ENCODE measurements around the gene FHL2. TPM values are rescaled to one million over a fixed set of nuclear protein-coding genes. Genes with fewer than 3 reads are reported as not detected.
A peak's percentile ranks its signal among the peaks of the same experiment; 100 is the strongest.

The FHL2 gene
- total RNA-seq, 3 donors from 2014 or later: 20.0 to 128 (median 98.2) TPM

DNA sequence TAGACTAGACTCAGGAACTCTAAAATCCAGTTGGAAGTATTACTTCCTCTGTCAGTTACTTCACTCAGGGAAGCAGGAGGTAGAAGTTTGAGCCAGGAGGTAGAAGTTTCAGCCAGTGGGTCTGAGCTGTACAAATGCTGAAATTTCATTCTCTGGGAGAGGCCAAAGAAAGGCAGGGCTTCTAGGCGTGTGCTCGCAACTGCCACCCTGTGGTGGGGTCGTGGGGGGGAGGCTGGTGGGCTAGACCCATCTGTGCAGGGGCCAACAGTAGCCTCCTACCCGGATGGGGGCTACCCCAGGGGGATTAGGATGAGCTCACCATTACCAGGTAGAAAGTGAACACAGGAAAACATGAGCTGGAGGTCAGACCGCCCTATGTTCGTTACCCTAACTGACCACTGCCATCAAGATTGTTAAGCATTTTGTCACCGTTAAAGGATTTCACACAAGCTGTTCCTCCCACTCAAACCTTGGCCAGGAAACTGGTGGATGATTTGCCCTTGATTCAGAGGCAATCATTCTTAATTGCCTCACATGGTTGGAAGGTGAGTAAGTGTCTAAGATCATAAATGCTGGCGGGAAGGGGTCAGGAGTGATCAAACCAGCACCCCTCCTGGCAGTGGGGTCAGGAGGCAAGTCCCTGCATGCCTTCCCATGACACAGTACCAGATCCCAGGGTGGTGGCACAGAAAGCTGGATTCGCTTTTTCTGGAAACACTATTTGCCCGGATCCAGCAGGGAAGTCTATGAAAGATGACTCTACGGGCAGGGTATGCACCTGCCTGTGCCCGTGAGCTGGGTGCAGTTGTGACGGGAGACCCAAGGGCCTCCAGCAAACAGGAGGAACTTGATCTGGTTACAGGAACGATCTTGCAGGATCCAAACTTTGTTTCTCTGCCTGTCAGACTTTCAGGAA lies 5.2 kb upstream of the FHL2 start:
- intact Hi-C loops (cut with DNase I; ENCODE audit: low total_unique reads): no loop called here
- TF ChIP-seq POLR2A (IDR thresholded peaks at IDR 0.05): no peak
- peak in 2 of 3 donors; percentile 22 to 71 for TF ChIP-seq POLR2AphosphoS5 (IDR thresholded peaks at IDR 0.05)
- H3K27ac ChIP-seq: peak overlapping the region; percentile 81 to 90
- H3K4me3 ChIP-seq: peak overlapping the region in 1 of 3 donors; percentile 28
- peaks cover 0 to 1% of the 10 kb centered on the region in 2 donors for H3K4me1 ChIP-seq
- H3K36me3 ChIP-seq: no peaks in the 10 kb centered on the region
- H3K9me3 ChIP-seq: no peaks in the 10 kb centered on the region
- no peaks in the 10 kb centered on the region for H3K27me3 ChIP-seq
- peak in 1 of 2 donors; percentile 76 for DNase-seq (ENCODE audit: low spot score in 2 of 2)

DNA sequence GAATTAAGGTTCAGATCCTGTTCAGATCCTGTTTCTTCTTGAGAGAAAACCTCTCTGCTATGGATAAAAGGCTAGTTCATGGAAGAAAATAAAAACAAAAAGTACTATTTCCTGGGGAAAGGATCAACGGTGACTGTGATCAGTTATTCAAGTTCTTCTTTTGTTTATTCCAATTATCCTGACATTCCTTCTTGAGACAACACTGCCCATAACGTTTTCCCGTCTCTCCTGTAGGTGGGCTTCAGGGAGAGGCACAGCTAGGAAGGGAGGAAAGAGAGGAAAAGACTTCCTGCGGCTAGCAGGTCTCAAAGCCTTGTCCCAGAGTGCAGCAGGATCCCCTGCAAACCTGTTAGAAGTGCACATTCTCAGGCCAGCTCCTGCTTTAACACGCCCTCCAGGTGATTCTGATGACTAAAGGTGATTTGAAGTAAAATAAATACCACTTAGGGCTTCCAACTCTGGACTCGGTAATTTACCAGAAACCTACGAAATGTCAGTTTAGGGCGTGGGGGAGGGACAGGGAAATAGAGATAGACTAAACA lies 4.5 kb upstream of the FHL2 start:
- no peaks in the 10 kb centered on the region for H3K27me3 ChIP-seq
- H3K4me3 ChIP-seq: peak overlapping the region in 1 of 3 donors; percentile 28
- TF ChIP-seq, protein P1, sequence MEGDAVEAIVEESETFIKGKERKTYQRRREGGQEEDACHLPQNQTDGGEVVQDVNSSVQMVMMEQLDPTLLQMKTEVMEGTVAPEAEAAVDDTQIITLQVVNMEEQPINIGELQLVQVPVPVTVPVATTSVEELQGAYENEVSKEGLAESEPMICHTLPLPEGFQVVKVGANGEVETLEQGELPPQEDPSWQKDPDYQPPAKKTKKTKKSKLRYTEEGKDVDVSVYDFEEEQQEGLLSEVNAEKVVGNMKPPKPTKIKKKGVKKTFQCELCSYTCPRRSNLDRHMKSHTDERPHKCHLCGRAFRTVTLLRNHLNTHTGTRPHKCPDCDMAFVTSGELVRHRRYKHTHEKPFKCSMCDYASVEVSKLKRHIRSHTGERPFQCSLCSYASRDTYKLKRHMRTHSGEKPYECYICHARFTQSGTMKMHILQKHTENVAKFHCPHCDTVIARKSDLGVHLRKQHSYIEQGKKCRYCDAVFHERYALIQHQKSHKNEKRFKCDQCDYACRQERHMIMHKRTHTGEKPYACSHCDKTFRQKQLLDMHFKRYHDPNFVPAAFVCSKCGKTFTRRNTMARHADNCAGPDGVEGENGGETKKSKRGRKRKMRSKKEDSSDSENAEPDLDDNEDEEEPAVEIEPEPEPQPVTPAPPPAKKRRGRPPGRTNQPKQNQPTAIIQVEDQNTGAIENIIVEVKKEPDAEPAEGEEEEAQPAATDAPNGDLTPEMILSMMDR (IDR thresholded peaks at IDR 0.05): no peak
- TF ChIP-seq POLR2AphosphoS5 (IDR thresholded peaks at IDR 0.05) (no peak), POLR2A (IDR thresholded peaks at IDR 0.05) (no peak)
- H3K9me3 ChIP-seq: no peaks in the 10 kb centered on the region
- H3K27ac ChIP-seq: peak overlapping the region; percentile 81 to 90
- H3K36me3 ChIP-seq: no peaks in the 10 kb centered on the region
- no peaks in the 10 kb centered on the region for H3K4me1 ChIP-seq
- DNase-seq (ENCODE audit: low spot score in 2 of 2): no peak
- intact Hi-C loops (cut with DNase I; ENCODE audit: low total_unique reads): no loop called here

DNA sequence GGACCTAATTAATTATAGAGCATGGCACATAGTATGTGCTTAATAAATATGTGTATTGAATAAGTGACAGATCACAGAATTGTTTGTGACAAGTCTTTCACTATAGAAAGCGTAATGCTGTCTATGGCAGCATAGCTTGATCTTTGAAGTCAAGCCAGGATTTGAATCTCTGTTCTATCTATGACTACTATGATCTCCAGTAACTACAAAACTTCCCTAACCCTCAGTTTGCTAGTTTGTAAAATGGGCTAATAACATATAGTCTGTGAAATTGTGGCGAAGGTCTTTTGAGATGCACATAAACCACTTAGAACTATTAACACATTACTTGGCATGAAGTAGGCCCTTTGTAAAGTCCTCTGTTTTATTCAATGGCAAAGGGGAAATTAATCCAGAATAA lies 4.0 kb upstream of the FHL2 start:
- Histone ChIP-seq H3K36me3 (no peaks in the 10 kb centered on the region), H3K4me1 (no peaks in the 10 kb centered on the region), H3K27me3 (no peaks in the 10 kb centered on the region), H3K27ac (peak overlapping the region; percentile 81 to 90), H3K4me3 (no peak overlapping the region), H3K9me3 (no peaks in the 10 kb centered on the region)
- TF ChIP-seq, protein P1 (IDR thresholded peaks at IDR 0.05): no peak
- TF ChIP-seq POLR2AphosphoS5 (IDR thresholded peaks at IDR 0.05): no peak
- no peak for TF ChIP-seq POLR2A (IDR thresholded peaks at IDR 0.05)
- intact Hi-C loops (cut with DNase I; ENCODE audit: low total_unique reads): no loop called here
- DNase-seq (ENCODE audit: low spot score in 2 of 2): no peak

DNA sequence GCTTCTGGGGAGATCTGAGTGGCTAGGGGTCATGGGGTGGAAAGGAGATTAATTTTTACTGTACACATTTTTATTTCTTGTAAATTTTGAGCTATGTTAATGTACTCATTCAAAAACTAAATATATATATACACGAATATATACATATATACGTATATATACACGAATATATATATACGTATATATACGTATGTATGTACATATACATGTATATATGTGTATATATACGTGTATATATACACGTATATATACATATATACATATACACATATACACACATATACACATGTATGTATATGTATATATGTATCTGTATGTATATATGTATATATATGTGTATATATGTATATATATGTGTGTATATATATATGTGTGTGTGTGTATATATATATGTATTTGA lies 3.0 kb upstream of the FHL2 start:
- H3K9me3 ChIP-seq: no peaks in the 10 kb centered on the region
- no peak overlapping the region for H3K4me3 ChIP-seq
- no peak overlapping the region for H3K27ac ChIP-seq
- TF ChIP-seq, protein P1 (IDR thresholded peaks at IDR 0.05): no peak
- TF ChIP-seq POLR2AphosphoS5 (IDR thresholded peaks at IDR 0.05) (no peak), POLR2A (IDR thresholded peaks at IDR 0.05) (no peak)
- intact Hi-C loops (cut with DNase I; ENCODE audit: low total_unique reads): no loop called here
- DNase-seq (ENCODE audit: low spot score in 2 of 2): no peak
- H3K27me3 ChIP-seq: no peaks in the 10 kb centered on the region
- H3K36me3 ChIP-seq: no peaks in the 10 kb centered on the region
- no peaks in the 10 kb centered on the region for H3K4me1 ChIP-seq

DNA sequence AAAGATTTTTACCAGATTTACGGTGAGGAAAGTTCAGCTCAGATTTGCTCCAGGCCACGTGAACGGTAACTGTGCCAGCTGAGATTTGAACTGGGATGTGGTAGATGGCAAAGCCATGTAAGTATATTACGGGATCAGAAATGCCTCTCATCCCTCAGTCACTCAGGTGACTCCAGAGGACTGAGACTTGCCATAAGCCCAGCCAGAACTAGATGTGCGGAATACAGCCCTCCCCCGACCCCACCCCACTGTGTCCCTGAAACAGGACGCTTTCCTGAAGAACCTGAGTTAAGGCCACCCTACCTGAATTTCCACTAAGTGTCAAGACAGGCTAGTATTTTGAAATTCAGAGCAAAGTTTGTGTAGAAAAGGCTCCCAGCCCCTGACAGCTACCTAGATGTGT lies 1.3 kb upstream of the FHL2 start:
- no peak for DNase-seq (ENCODE audit: low spot score in 2 of 2)

More for the DNA sequence above, 1.3 kb upstream of the FHL2 start:
- Histone ChIP-seq H3K9me3 (no peaks in the 10 kb centered on the region), H3K27ac (peak overlapping the region; percentile 90 to 97), H3K36me3 (no peaks in the 10 kb centered on the region), H3K4me1 (peaks cover 0 to 3% of the 10 kb centered on the region in 2 donors), H3K4me3 (no peak overlapping the region), H3K27me3 (no peaks in the 10 kb centered on the region)
- TF ChIP-seq POLR2A (IDR thresholded peaks at IDR 0.05): no peak
- TF ChIP-seq, protein P1 (IDR thresholded peaks at IDR 0.05): no peak
- no peak for TF ChIP-seq POLR2AphosphoS5 (IDR thresholded peaks at IDR 0.05)
- intact Hi-C loops (cut with DNase I; ENCODE audit: low total_unique reads): no loop called here

Measured in breast epithelium (tissue), 4 donors.